OCI-M1 (cell line): ENCODE data around the gene CAPN15.
"Not testable (repeated sequence)": the region's sequence is repeated elsewhere in the genome, so short reads cannot be mapped to it uniquely, and the experiment has no call there.

ENCODE experiments used
- DNase-seq: peaks from one replicate; lab custom pipeline; 2025; lab: John Stamatoyannopoulos, UW

The CAPN15 gene

DNA sequence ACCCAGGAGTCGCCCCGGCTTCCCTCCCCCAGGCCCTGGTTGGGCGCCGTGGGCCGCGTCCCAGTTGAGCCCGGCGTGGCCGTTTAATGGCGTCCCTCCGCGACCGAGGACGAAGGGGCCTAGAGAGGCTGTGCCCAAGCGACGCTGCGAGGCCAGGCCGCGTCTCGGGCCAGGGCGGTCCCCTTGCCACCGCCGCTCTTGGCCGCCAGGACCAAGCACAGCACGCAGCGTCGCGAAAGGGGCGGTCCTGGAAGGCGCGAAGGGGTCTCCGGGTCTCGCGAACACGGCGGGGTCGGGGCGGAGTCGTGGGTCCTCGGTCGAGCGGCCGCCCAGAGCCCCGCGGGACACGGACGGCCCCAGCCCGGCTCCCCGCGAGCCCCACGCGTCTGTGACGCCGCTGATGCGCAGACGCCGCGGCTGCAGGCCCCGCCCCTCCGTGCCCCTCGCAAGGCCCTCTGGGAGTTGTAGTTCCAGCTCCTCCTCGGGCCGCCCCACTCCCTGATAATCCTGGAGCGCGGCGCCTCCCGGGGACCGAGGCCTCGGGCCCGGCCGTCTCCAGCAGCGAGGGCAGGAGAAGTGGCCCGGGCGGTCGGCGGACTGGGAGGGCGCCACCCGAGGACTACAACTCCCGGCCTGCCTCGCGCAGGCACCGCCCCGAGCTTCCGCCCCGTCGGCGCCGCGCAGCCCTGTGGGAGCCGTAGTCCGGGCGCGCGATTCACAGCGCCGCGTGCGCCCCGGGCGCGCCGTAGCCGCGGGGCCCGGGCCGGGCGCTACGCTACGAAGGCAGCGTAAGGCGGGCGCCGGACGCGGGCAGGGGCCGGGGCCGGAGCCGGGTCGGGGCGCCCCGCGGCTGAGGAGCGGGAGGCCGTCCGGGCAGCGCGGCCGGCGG lies at the start of gene CAPN15:
Gene CAPN15, plus strand, starts transcription at position 698 of the 889 bp plus-strand sequence. CDS start 19,127 bp downstream, outside the sequence.
- peak; percentile 89 for DNase-seq

DNA sequence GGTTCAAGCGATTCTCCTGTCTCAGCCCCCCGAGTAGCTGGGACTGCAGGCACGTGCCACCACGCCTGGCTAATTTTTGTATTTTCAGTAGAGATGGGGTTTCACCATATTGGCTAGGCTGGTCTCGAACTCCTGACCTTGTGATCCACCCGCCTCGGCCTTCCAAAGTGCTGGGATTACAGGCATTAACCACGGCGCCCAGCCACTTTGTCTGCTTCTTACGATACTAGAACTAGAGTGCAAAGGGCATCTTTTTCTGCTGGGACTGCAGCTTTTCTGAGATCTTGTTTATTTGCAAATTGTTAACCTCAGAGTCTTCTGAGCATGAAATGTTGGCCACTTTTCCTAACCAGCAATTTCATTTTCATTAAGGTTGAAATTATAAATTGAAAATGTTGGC lies 49.2 kb upstream of the CAPN15 start:
- not testable (repeated sequence) for DNase-seq

DNA sequence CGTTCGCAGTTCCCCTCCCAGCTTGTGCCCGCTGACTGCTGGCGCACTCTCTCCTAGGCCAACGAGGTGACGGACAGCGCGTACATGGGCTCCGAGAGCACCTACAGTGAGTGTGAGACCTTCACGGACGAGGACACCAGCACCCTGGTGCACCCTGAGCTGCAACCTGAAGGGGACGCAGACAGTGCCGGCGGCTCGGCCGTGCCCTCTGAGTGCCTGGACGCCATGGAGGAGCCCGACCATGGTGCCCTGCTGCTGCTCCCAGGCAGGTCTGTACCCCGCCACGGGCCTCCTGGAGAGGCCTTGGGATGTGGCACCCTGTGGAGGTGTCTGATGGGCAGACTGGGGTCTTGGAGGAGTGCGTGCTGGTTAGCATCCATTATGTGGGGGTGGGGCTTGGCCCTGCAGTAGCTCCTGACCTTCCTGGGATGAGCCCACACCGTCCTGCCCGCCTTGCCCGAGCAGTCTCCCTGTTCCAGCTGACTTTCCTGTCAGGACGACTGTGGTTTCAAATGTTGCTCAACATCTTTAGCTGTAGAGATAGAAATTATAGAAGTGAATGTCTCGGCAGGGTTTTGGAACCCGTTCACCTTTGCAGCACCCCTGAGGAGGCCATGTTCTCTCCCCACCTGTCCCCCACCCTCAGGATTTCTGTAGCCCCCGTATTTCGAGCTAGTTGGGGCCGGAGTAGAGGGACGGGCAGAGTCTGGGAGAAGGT lies 44.9 kb upstream of the CAPN15 start:
- no peak for DNase-seq

DNA sequence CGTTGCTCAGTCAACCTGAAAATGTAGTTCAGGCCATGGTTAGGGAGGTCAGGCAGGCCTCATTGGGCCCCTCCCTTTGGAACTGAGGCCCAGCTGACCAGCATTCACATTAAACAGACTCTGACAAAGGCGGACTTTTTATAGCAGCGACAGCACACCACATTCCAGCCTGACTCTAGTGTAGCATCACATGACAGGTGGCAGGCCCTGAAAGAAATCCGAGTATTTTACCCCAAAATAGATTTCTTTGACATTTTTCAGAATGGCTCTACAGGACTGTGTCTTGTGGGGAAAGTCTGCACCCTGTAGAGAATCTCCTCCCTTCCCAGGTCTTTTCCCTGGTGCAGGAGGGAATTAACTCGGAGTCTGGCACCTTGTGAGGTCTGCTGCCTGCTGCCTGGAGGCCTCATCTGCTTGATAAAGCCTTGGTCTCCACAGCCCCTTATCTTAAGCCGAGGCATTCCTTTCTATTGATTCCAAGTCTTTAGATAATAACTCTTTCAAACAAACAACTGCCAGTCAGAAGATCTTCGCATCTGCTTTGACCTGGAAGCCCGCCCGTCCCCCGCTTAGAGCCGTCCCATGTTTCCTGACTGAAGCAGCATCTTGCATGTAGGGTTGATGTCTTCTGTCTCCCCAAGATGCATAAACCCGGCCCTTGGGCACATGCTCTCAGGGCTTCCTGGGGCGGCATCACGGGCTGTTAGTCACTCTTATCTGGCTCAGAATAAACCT lies 44.0 kb upstream of the CAPN15 start:
- DNase-seq = peak; percentile 7

DNA sequence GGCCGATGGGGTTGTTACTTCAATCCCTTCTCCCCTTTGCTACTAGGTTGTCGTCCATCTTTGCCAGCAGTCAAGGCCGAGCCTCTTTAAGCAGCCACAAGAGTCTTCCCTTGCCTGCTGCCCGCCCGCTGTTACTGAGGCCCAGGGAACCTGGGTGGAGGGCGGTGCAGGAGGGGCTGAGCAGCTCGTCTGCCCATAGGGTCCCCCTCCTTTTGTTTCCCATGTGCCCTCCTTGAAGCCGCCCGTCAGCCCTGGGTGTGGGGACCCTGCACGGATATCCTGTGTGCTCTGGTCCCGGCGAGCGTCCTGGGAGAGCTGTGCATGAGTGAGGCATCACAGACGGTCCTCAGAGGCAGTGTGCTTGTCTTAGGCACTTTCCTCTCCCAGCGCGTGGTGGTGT lies 37.9 kb upstream of the CAPN15 start:
- no peak for DNase-seq

DNA sequence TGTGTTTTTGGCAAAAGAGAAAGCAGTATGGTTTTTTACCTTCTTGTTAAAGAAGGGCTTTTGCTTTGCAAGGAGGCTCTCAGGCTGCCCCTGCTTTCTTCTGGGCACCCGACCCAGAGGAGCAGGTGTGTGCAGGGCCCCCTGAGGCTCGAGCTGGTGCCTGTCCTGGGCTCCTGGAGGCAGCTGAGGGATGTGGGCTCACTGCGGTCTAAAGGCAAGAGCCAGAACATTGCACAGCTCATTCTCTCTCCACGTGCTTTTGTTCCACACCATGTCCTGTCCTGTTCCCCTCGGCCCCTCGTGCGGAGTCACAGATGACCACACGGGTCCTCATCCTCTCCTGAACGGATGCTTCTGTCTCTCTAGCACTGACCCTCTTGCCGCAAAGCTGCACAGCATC lies 36.7 kb upstream of the CAPN15 start:
- DNase-seq = no peak

DNA sequence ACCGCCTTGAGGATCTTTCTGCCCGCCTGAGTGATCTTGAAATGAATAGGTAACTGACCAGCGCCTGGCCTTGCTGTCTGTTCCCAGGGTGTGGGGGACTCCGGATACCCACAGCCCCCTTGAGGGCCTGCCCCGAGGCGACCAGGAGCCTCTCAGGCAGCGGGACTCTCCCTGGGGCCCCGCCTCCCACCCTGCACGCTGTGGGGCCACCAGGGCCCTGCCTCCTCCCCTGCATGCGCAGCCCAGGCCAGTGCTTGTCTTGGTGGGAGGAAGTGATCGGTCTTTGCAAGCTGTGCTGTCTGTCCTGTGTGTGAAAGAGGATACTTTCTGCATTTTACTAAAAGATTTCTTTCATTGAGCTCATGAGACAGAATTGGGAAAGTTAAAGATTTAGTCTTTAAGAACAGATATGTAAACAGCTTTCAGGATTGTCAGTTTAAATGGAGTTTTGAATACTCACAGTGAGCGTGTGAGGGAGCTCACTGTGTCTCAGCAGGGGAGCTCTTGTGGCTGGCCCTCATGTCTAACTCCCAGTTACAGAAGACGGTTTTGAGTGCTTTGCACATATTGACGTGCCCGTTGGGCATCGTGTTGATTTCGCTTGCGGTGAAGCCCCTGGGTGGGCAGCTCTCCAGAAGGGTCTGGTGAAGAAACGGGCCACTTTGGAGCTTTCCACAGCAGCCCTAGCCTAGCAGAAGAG lies 36.1 kb upstream of the CAPN15 start:
- no peak for DNase-seq

DNA sequence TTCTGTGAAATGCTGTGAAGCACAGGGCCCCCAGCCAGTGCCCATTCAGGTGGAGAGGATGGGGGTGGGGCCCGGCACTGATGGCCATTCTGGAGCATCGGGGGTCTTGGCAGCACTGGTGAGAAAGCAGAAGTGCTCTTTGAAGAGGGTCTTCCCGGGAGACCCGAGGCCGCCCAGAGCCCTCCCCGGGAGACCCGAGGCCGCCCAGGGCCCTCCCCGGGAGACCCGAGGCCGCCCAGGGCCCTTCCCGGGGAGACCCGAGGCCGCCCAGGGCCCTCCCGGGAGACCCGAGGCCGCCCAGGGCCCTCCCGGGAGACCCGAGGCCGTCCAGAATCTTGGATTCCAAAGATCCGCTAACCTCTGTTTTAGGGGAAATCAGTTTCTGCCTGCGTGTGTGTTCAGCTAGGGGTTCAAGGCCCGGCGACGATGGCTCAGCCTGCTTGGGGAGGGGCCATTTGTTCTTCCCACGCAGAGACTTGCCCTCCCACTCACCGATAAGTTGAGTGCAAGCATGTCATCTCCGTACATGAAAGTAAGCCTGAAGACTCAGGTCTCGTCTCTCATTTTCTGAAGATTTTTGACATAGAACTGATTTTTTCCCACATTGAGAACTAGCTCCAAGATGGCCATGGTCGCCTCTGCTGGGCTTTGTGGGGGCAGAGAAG lies 35.2 kb upstream of the CAPN15 start:
- DNase-seq = no peak

DNA sequence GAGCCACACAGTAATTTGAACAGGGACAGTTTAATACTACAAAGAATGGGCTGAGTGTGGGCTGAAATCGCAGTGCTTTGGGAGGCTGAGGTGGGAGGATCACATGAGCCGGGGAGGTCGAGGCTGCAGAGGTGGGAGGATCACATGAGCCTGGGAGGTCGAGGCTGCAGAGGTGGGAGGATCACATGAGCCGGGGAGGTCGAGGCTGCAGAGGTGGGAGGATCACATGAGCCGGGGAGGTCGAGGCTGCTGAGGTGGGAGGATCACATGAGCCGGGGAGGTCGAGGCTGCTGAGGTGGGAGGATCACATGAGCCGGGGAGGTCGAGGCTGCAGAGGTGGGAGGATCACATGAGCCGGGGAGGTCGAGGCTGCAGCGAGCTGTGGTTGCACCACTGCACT lies 32.8 kb upstream of the CAPN15 start:
- not testable (repeated sequence) for DNase-seq

DNA sequence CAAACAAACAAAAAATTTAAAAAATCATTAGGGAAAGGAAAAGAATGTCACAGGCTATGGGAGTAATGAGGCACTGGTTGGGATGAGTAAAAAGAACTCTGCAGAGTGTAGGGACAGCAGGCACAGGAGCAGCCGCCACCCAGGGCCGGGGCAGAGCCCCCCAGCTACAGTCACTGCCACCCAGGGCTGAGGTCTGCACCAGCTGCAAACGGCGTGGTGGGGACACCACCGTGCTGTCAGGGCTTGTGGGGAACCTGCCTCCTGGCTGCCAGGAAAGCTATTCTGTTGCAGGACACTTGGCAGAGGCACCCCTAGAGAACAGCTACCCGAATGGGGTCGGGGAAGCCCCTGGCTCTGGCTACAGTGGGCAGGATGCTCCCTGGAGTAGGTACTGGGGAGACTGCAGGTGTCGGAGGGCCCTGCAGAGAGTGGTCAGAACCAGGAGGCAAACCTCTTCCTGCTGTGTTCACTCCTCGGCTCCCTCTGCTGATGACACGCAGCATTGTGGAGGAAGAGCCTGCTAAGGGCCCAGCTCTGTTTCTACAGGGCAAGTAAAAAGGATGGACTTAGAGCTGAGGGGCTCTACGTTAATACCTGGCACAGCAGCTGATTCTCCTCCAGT lies 32.3 kb upstream of the CAPN15 start:
- peak; percentile 16 for DNase-seq

DNA sequence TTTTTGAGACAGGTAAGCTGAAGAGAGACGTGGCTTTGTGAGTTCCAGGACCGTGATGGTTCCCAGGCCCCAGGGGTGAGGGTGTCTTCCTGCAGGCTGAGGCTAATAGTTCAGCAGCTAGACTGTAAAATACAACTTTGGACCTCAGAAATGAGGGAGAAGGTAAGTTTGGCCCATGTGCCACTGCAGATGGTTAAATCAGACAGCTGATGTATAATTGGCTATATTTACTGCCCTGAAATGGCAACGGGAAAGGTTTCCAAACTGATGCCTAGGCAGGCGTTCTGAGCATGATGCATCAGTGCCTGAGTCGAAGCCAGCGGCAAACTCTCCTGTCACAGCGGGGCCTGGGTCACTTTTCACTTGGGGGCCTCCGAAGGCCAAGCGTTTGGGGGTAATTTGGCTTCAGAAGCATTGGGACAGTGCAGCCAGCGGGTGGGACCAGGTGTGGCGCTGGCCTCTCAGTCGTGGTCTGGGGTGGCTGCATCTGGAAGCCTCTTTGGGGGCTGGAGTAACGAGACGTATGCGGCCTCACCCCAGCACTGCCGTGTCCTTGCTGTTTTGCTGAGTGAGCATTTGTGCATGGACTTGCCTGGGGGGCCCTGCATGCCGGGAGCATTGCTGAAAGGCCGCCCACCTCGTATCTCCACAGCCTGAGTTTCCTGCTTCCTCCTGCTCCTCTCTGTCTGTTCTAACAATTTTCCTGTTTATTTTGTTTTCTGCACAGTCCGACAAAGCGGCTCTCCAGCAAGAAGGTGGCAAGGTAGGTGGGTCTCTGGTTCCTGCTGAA lies 31.2 kb upstream of the CAPN15 start:
- DNase-seq = no peak

DNA sequence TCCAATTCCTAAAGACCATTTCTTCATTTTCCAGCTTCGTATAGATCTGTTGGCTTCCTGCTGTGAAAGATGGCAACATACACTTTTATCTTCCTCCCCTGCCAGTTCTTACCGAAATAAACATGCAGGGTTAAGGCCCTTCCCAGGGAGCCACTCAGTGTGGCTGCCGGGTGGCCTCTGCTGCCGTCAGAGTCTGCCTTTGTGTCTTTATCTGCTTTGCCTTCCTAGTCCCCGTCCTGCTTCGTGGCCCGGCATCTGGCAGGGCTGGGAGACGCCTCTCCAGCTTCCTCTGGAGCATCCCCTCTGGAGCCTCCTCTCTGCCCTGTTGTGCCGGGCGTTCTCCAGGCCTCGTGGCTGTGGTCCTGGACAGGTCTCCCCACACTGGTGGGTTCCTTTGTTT lies 30.3 kb upstream of the CAPN15 start:
- no peak for DNase-seq

DNA sequence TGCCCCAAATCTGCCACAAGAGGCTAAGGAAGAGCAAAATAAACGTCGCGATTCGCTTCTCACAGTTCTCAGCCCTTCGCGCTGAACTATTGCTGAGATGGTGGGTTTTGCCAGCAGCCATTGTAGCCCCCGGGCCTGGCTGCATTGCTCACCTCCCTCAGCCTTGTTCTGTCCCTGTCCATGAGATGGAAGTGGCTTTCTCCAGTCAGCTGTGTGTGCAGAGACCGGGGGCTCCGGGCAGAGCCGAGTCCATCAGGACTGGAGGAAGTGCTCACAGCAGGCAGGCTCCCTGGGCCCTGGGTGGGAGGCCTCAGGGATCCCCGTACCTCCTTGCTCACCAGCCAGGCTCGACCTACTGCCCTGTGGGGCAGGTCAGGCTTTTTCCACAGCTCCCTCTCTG lies 27.6 kb upstream of the CAPN15 start:
- no peak for DNase-seq

DNA sequence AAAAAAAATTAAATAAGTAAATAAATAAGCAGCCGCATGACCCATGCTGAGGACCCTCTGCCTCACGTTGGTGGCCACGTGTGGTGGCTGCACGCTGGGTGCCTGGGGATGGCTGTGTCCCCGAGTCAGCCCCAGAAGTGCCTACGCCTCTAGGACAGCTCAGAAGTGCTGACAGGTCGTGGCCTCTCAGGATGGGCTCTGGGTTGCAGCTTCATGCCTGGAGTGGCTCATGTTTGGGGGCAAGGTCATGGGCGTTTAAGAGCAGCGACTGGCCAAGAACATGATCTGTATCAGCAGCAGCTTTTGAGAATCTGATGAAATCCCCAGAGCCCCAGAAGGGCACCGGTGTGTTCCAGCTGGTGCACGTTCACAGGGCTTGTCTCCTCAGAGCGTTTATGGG lies 26.8 kb upstream of the CAPN15 start:
- no peak for DNase-seq

DNA sequence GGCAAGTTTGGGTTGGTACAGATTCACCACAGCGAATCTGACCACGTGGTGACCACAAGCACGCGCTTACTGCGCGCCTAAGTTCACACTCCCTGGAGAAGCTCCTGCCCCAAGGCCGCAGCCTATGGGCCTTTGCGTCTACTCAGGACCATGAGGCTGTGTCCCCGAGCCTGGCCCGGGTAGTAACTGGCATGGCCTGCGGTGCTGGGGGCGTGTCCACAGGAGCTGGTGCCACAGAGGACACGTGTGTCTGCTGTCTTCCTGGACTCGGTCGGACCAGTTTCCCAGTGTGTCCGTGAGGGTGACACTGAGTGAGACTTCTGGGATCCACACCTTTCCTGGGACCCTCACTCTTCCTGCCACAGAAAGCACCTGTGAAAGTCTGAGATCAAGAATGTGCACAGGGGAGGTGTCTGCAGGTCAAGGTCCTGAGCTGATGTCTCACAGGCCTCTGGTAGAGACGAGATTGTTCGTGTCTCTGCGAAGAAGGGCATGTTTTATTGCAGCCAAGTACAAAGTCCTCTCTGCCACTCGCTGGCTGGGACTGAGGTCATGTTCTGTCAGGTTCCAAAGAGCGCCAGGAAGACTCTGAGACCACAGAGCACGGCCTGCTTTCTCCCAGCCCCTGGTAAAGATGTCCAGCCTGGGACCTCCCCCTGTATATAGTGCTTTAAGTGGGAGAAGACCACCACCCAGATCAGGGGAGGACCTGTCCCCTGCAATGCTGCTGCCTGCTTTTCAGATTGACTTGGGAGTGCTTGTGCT lies 25.2 kb upstream of the CAPN15 start:
- no peak for DNase-seq

DNA sequence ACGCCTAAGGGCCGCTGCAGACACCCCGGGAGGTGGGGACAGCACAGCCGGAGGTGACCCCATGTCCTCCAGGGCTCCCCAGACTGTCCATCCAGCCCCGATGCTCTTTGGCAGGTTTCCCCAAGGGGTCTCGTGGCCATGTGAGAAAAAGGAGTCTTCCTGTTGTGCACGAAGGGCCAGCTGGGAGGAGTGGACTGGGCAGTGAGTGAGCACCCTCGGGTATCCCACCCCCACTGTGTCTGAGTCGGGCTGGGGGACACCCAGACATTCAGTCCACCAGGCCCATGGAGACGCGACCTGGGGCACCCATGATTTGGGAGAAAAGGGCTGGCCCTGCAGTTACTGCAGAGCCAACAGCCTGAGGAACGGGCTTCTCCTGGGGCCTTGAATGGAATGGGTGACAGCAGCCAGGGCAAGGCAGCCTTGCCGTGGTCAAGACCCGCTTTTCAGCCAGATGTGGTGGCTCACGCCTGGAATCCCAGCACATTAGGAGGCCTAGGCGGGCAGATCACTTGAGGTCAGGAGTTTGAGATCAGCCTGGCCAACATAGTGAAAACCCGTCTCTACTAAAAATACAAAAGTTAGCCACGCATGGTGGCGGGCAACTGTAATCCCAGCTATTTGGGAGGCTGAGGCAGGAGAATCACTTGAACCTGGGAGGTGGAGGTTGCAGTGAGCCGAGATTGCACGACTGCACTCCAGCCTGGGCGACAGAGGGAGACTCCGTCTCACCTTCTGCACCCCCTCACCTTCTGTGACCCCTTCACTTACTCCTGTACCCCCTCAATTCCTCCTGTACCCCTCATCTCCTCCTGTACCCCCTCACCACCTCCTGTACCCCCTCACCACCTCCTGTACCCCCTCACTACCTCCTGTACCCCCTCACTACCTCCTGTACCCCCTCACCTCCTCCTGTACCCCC lies 24.1 kb upstream of the CAPN15 start:
- DNase-seq = no peak

DNA sequence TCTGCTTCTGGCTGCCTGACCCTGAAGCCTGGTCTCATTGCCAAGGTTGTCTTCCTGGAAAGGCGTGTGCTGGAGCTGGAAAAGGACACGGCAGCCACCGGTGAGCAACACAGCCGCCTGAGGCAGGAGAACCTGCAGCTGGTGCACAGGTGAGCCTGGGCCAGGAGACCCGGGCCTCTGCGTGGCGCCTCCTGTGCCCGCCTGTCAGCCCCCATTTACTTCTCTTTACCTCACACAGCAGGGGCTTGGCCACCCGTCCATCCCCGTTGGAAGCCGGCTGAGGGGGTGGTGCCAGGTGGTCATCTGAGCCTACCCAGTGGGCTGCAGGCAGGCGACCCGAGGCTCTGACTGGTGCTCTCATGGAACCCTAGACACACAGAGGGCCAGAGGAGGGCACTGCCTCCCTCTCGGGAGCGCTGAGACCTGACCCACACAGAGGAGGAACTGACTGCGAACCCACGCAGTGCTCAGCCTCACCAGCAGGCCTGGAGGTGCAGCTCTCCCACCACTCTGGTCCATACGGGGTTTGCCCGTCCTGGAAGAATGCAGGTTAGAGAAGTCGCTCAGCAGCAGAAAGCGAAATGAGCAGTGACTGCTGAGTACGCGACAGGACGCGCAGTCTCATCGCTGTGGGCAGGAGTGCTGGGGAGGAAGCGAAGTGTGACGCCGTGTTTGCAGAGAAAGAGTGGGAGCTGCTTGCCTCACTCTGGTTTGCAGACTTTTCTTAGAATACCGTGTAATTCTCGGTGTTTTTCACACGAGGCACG lies 21.9 kb upstream of the CAPN15 start:
- no peak for DNase-seq

DNA sequence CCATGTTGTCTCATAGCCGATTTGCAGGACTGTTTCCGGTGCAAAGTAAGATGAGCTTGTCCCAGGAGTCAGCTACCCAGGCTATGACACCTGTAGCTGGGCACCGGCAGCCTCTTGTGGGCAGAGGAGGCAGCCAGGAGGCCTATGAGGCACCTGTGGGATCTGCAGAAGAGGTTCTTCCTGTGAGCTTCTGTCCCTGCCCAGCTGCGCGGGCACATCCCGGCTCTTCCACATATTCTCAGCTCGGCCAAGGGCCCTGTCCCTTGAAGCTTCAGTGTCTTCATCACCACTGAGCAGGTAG lies 21.3 kb upstream of the CAPN15 start:
- DNase-seq = no peak
